ENCODE results near the gene SPINT2. TPM values are rescaled to one million over a fixed set of nuclear protein-coding genes. Genes with fewer than 3 reads are reported as not detected.

SPINT2 gene
- total and polyA plus RNA-seq, 2 donors (not counting 1 experiment from before 2014, with no cell fraction given), result 50.0 to 70.0 TPM

- TF ChIP-seq EZH2 (IDR thresholded peaks at IDR 0.05; ENCODE audit: borderline replicate concordance, insufficient read depth, low read depth, low read length, poor library complexity, severe bottlenecking), result no peak
- TF ChIP-seq CTCF (IDR thresholded peaks at IDR 0.05), result no peak
Measured at GRCh38 chr19:38331728-38332127, 67.4 kb downstream of the SPINT2 start.

GRCh38 chr19:38333245-38333644 is 68.9 kb downstream of the SPINT2 start:
- Histone ChIP-seq H2AFZ (ENCODE audit: insufficient read depth, low read depth, low read length, poor library complexity, severe bottlenecking) (no peak overlapping the region), H3K4me1 (ENCODE audit: control insufficient read depth in 2 of 2, insufficient read depth in 2 of 2, low read length in 2 of 2) (peaks cover 5 to 11% of the 10 kb centered on the region in 2 donors), H3K9ac (ENCODE audit: low read length) (no peak overlapping the region), H3K27me3 (replicated peaks in 1 of 4; ENCODE audit: control extremely low read depth in 1 of 4, control insufficient read depth in 3 of 4, insufficient read depth in 4 of 4, low read length in 3 of 4) (no peaks in the 10 kb centered on the region), H3K4me2 (replicated peaks; ENCODE audit: low read depth, low read length, poor library complexity, severe bottlenecking) (no peak overlapping the region), H3K9me3 (ENCODE audit: control extremely low read depth in 1 of 3, control insufficient read depth in 2 of 3, insufficient read depth in 1 of 3, low read length in 2 of 3) (no peaks in the 10 kb centered on the region), H3K4me3 (ENCODE audit: control extremely low read depth in 1 of 5, extremely low read depth in 1 of 5, insufficient read depth in 1 of 5, low read depth in 2 of 5, low read length in 4 of 5) (no peak overlapping the region), H4K20me1 (ENCODE audit: control insufficient read depth, insufficient read depth, low read length, poor library complexity, severe bottlenecking) (no peaks in the 10 kb centered on the region), H3K27ac (ENCODE audit: low read length in 2 of 2) (no peak overlapping the region), H3K36me3 (replicated peaks in 1 of 2; ENCODE audit: control extremely low read depth in 1 of 2, control insufficient read depth in 1 of 2, extremely low read depth in 1 of 2, insufficient read depth in 2 of 2, low read length in 1 of 2) (no peaks in the 10 kb centered on the region), H3K79me2 (ENCODE audit: control insufficient read depth, insufficient read depth, low read length) (no peaks in the 10 kb centered on the region)
- ChIA-PET CTCF (interaction anchor here (1.7 to 4.7 kb wide), 3 partner anchors 89 to 106 kb away, joined by 4 to 55 read pairs (median 14); no protein-coding TSS in a partner anchor), POLR2A (interaction anchor here (0.7 kb wide), 1 partner anchor 431 kb away, joined by 4 read pairs; no protein-coding TSS in a partner anchor)
- H3K9me3 Mint-ChIP-seq (ENCODE audit: insufficient read depth), result no peaks in the 10 kb centered on the region
- H3K4me3 Mint-ChIP-seq, result no peak overlapping the region
- H3K27ac Mint-ChIP-seq, result no peak overlapping the region
- peaks cover 10% of the 10 kb centered on the region for H3K4me1 Mint-ChIP-seq
- intact Hi-C loops (cut with micrococcal nuclease), result loop anchor here (10.0 kb wide), 2 partner anchors 608 to 1118 kb away; partner anchors contain the start of genes ZNF383 and ZNF585B
- H3K27me3 Mint-ChIP-seq, result no peaks in the 10 kb centered on the region
- TF ChIP-seq EZH2 (IDR thresholded peaks at IDR 0.05; ENCODE audit: borderline replicate concordance, insufficient read depth, low read depth, low read length, poor library complexity, severe bottlenecking) (no peak), CTCF (IDR thresholded peaks at IDR 0.05) (no peak)
- DNase-seq, result no peak
- 100% methylated on average over 4 of the region's 9 CpGs for WGBS (ENCODE audit: insufficient coverage)
- no peak for ATAC-seq (ENCODE audit: low read depth)

More at GRCh38 chr19:38331728-38332127, 67.4 kb downstream of the SPINT2 start:
- CTCF ChIA-PET, result interaction anchor here (1.6 to 4.7 kb wide), 4 partner anchors 66 to 105 kb away, joined by 4 to 55 read pairs (median 9); no protein-coding TSS in a partner anchor
- Mint-ChIP-seq H3K4me1 (peaks cover 3% of the 10 kb centered on the region), H3K9me3 (ENCODE audit: insufficient read depth) (no peaks in the 10 kb centered on the region), H3K27ac (no peak overlapping the region), H3K4me3 (no peak overlapping the region), H3K27me3 (no peaks in the 10 kb centered on the region)
- Histone ChIP-seq H3K9ac (ENCODE audit: low read length) (no peak overlapping the region), H2AFZ (ENCODE audit: insufficient read depth, low read depth, low read length, poor library complexity, severe bottlenecking) (no peak overlapping the region), H3K27ac (ENCODE audit: low read length in 2 of 2) (no peak overlapping the region), H3K9me3 (ENCODE audit: control extremely low read depth in 1 of 3, control insufficient read depth in 2 of 3, insufficient read depth in 1 of 3, low read length in 2 of 3) (no peaks in the 10 kb centered on the region), H3K27me3 (replicated peaks in 1 of 4; ENCODE audit: control extremely low read depth in 1 of 4, control insufficient read depth in 3 of 4, insufficient read depth in 4 of 4, low read length in 3 of 4) (no peaks in the 10 kb centered on the region), H3K36me3 (replicated peaks in 1 of 2; ENCODE audit: control extremely low read depth in 1 of 2, control insufficient read depth in 1 of 2, extremely low read depth in 1 of 2, insufficient read depth in 2 of 2, low read length in 1 of 2) (peaks cover 0 to 8% of the 10 kb centered on the region in 2 experiments), H3K4me2 (replicated peaks; ENCODE audit: low read depth, low read length, poor library complexity, severe bottlenecking) (no peak overlapping the region), H3K4me1 (ENCODE audit: control insufficient read depth in 2 of 2, insufficient read depth in 2 of 2, low read length in 2 of 2) (peaks cover 0 to 4% of the 10 kb centered on the region in 2 donors), H4K20me1 (ENCODE audit: control insufficient read depth, insufficient read depth, low read length, poor library complexity, severe bottlenecking) (no peaks in the 10 kb centered on the region), H3K79me2 (ENCODE audit: control insufficient read depth, insufficient read depth, low read length) (no peaks in the 10 kb centered on the region), H3K4me3 (ENCODE audit: control extremely low read depth in 1 of 5, extremely low read depth in 1 of 5, insufficient read depth in 1 of 5, low read depth in 2 of 5, low read length in 4 of 5) (no peak overlapping the region)
- no peak for DNase-seq
- intact Hi-C loops (cut with micrococcal nuclease), result loop anchor here (10.0 kb wide), 2 partner anchors 607 to 1117 kb away; partner anchors contain the start of genes ZNF383 and ZNF585B
- WGBS (ENCODE audit: insufficient coverage), result no CpG with 5 or more reads among the region's 1 CpG
- no peak for ATAC-seq (ENCODE audit: low read depth)
- POLR2A ChIA-PET, result no interaction called here

Data from B cell (primary cell).